Effector CD4-positive, alpha-beta T cell (primary cell): ENCODE data around the gene ADIPOQ.
A peak's percentile ranks its signal among the peaks of the same experiment; 100 is the strongest.
"Not testable (repeated sequence)": the region's sequence is repeated elsewhere in the genome, so short reads cannot be mapped to it uniquely, and the experiment has no call there.

Experiments used
- DNase-seq: peaks from one replicate; pipeline ENCODE4 v3.0.0-alpha.2; 2020

The ADIPOQ gene

GRCh38 chr3:186826976-186827857 lies 15.3 kb upstream of the ADIPOQ start:
- DNase-seq = peak; percentile 78

GRCh38 chr3:186828340-186828739 lies 14.2 kb upstream of the ADIPOQ start:
- DNase-seq = no peak

- DNase-seq = no peak
Measured at GRCh38 chr3:186831798-186832197, 10.7 kb upstream of the ADIPOQ start.

- DNase-seq = no peak
Measured at GRCh38 chr3:186832276-186832675, 10.2 kb upstream of the ADIPOQ start.

- no peak for DNase-seq
Measured at GRCh38 chr3:186839874-186840641, 2.5 kb upstream of the ADIPOQ start.

GRCh38 chr3:186841620-186842019 lies 890 bp upstream of the ADIPOQ start:
- DNase-seq = no peak

GRCh38 chr3:186843039-186843432 lies 526 bp downstream of the ADIPOQ start:
- no peak for DNase-seq

GRCh38 chr3:186844908-186845307 lies 2.4 kb downstream of the ADIPOQ start:
- no peak for DNase-seq

GRCh38 chr3:186845756-186846155 lies 3.2 kb downstream of the ADIPOQ start:
- DNase-seq = no peak

GRCh38 chr3:186847437-186847836 lies 4.9 kb downstream of the ADIPOQ start:
- DNase-seq = no peak

- no peak for DNase-seq
Measured at GRCh38 chr3:186849374-186849975, 7.0 kb downstream of the ADIPOQ start.

- not testable (repeated sequence) for DNase-seq
Measured at GRCh38 chr3:186851835-186852234, 9.3 kb downstream of the ADIPOQ start.

- DNase-seq = no peak
Measured at GRCh38 chr3:186852994-186853393, 10.5 kb downstream of the ADIPOQ start.

GRCh38 chr3:186854146-186854545 lies 11.6 kb downstream of the ADIPOQ start:
- DNase-seq = no peak

GRCh38 chr3:186854954-186855353 lies 12.4 kb downstream of the ADIPOQ start:
- no peak for DNase-seq

GRCh38 chr3:186857743-186858142 lies 15.2 kb downstream of the ADIPOQ start:
- DNase-seq = no peak

GRCh38 chr3:186865215-186865853 lies 22.8 kb downstream of the ADIPOQ start:
- not testable (repeated sequence) for DNase-seq

- not testable (repeated sequence) for DNase-seq
Measured at GRCh38 chr3:186866095-186866494, 23.6 kb downstream of the ADIPOQ start.

GRCh38 chr3:186869253-186870100 lies 27.0 kb downstream of the ADIPOQ start:
- no peak for DNase-seq

- no peak for DNase-seq
Measured at GRCh38 chr3:186870421-186871201, 28.1 kb downstream of the ADIPOQ start.

- DNase-seq = no peak
Measured at GRCh38 chr3:186871403-186871924, 29.0 kb downstream of the ADIPOQ start.
